ENCODE results near the gene LGR6.
"Not testable (repeated sequence)": the region's sequence is repeated elsewhere in the genome, so short reads cannot be mapped to it uniquely, and the experiment has no call there.

Gene LGR6

GRCh38 chr1:202181586-202181985, 12.0 kb upstream of the LGR6 start:
- no peak for DNase-seq

GRCh38 chr1:202182040-202182877, 11.3 kb upstream of the LGR6 start:
- DNase-seq, result no peak

GRCh38 chr1:202184750-202185460, 8.7 kb upstream of the LGR6 start:
- DNase-seq, result peak; percentile 79

- DNase-seq, result no peak
These were observed 7.3 kb upstream of the LGR6 start for GRCh38 chr1:202186327-202186726.

- DNase-seq, result no peak
These were observed 6.4 kb upstream of the LGR6 start for GRCh38 chr1:202187041-202187671.

- DNase-seq, result no peak
These were observed 5.7 kb upstream of the LGR6 start for GRCh38 chr1:202187697-202188407.

- DNase-seq, result peak; percentile 83
These were observed 4.4 kb upstream of the LGR6 start for GRCh38 chr1:202189001-202189790.

GRCh38 chr1:202189918-202190715, 3.5 kb upstream of the LGR6 start:
- DNase-seq, result no peak

GRCh38 chr1:202191391-202191790, 2.2 kb upstream of the LGR6 start:
- not testable (repeated sequence) for DNase-seq

- DNase-seq, result peak; percentile 51
These were observed 607 bp upstream of the LGR6 start for GRCh38 chr1:202192770-202193613.

- no peak for DNase-seq
These were observed 689 bp downstream of the LGR6 start for GRCh38 chr1:202194328-202194648.

GRCh38 chr1:202197653-202198365, 4.2 kb downstream of the LGR6 start:
- DNase-seq, result no peak

- no peak for DNase-seq
These were observed 4.7 kb downstream of the LGR6 start for GRCh38 chr1:202198366-202198724.

- no peak for DNase-seq
These were observed 5.7 kb downstream of the LGR6 start for GRCh38 chr1:202199040-202199889.

GRCh38 chr1:202200112-202200548, 6.5 kb downstream of the LGR6 start:
- DNase-seq, result no peak

- DNase-seq, result no peak
These were observed 7.1 kb downstream of the LGR6 start for GRCh38 chr1:202200669-202201068.

- no peak for DNase-seq
These were observed 7.7 kb downstream of the LGR6 start for GRCh38 chr1:202201266-202201665.

GRCh38 chr1:202201971-202202370, 8.4 kb downstream of the LGR6 start:
- no peak for DNase-seq
